Fibroblast of mammary gland (primary cell): ENCODE measurements around the gene NTM.

Experiments used
- DNase-seq: peaks from one replicate; pipeline ENCODE4 v3.0.0-alpha.2; 2010; ENCODE audit warnings: low read depth
- H3K4me3 ChIP-seq: 2 replicates; pipeline ENCODE4 v1.5.1; 2011; ENCODE audit warnings: low read depth, mild to moderate bottlenecking, low read length, moderate library complexity; ENCODE audit not compliant: control insufficient read depth
- CTCF ChIP-seq: conservative IDR thresholded peaks from 2 replicates; pipeline ENCODE4 v1.5.1; 2011; ENCODE audit warnings: low read depth, low read length, inconsistent platforms; ENCODE audit not compliant: control insufficient read depth, insufficient read depth

NTM gene

GRCh38 chr11:132084433-132084832 lies 714.0 kb downstream of the NTM start:
- no peak for TF ChIP-seq CTCF
- no peak for DNase-seq
- H3K4me3 ChIP-seq = no peak overlapping the region

- no peak for TF ChIP-seq CTCF
- DNase-seq = no peak
- no peak overlapping the region for H3K4me3 ChIP-seq
These were observed 716.7 kb downstream of the NTM start for GRCh38 chr11:132087148-132087547.

GRCh38 chr11:132088551-132088950 lies 718.1 kb downstream of the NTM start:
- H3K4me3 ChIP-seq = no peak overlapping the region
- DNase-seq = no peak
- TF ChIP-seq CTCF = no peak

GRCh38 chr11:132093536-132094259 lies 723.3 kb downstream of the NTM start:
- DNase-seq = no peak
- no peak for TF ChIP-seq CTCF

GRCh38 chr11:132094598-132094997 lies 724.2 kb downstream of the NTM start:
- no peak overlapping the region for H3K4me3 ChIP-seq
- no peak for TF ChIP-seq CTCF
- no peak for DNase-seq

More at GRCh38 chr11:132093536-132094259, 723.3 kb downstream of the NTM start:
- H3K4me3 ChIP-seq = no peak overlapping the region

- DNase-seq = no peak
- TF ChIP-seq CTCF = no peak
- H3K4me3 ChIP-seq = no peak overlapping the region
These were observed 725.1 kb downstream of the NTM start for GRCh38 chr11:132095230-132096131.
